Effector memory CD4-positive, alpha-beta T cell (primary cell): Measurements from ENCODE around the gene ARHGAP42.

Experiments
- DNase-seq, 3 donors: peaks; one replicate each; pipeline ENCODE4 v3.0.0-alpha.2; 2020
- H3K27ac ChIP-seq: 2 replicates; pipeline ENCODE4 v1.7.0; 2013; ENCODE audit warnings: mild to moderate bottlenecking, low read length, moderate library complexity; ENCODE audit not compliant: insufficient read depth, poor library complexity, severe bottlenecking
- H3K27me3 ChIP-seq: replicated peaks from 2 replicates; pipeline ENCODE4 v1.7.0; 2013; ENCODE audit warnings: mild to moderate bottlenecking, low read length; ENCODE audit not compliant: insufficient read depth, control insufficient read depth, poor library complexity, severe bottlenecking
- H3K36me3 ChIP-seq: 2 replicates; pipeline ENCODE4 v1.7.0; 2013; ENCODE audit warnings: mild to moderate bottlenecking, low read length, moderate library complexity; ENCODE audit not compliant: control insufficient read depth, insufficient read depth
- H3K4me1 ChIP-seq: 2 replicates; pipeline ENCODE4 v1.7.0; 2013; ENCODE audit warnings: low read length, mild to moderate bottlenecking; ENCODE audit not compliant: control insufficient read depth, insufficient read depth, poor library complexity, severe bottlenecking
- H3K4me3 ChIP-seq: 2 replicates; pipeline ENCODE4 v1.7.0; 2013; ENCODE audit warnings: low read length, low read depth, mild to moderate bottlenecking; ENCODE audit not compliant: insufficient read depth, poor library complexity, severe bottlenecking
- H3K9me3 ChIP-seq: 2 replicates; pipeline ENCODE4 v1.7.0; 2013; ENCODE audit warnings: mild to moderate bottlenecking, low read length, moderate library complexity; ENCODE audit not compliant: control insufficient read depth

ARHGAP42 gene

DNA sequence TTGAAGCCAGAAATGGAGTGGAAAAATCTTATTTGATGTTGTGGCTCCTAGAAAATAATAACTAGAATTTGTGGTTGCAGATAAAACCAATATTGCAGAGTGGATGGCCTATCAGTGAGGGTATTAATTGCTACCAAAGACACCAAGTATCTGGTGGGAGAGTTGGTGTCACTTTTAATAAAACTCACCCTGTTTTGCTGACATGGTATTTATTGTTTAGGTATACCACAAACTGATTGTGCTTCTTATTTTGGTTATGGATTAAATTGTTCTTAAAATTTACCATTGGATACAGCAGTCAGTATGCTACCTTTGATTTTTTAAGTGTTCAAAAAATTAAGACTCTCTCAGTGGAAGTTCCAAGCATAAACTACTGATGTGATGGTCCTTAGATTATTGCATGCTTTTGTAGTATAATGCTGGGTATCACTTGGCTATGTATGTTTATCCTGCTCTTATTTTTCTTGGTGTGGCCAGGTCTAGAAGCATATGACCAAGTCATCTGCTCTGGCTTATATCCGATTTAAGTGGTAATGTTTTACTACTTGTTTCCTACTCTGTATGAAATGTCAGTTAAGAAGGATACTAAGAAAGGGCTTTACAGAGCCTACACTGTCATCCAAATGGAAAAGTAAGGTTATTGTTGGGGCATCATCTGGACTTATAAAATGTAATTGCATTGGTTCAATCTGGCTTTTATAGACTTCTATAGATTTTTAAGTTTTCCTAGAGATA, 101.6 kb downstream of the ARHGAP42 start:
- H3K27ac ChIP-seq = no peak overlapping the region
- no peaks in the 10 kb centered on the region for H3K27me3 ChIP-seq
- H3K4me3 ChIP-seq = no peak overlapping the region
- no peak for DNase-seq
- H3K36me3 ChIP-seq = no peaks in the 10 kb centered on the region
- no peaks in the 10 kb centered on the region for H3K9me3 ChIP-seq
- no peaks in the 10 kb centered on the region for H3K4me1 ChIP-seq

- Histone ChIP-seq H3K4me1 (no peaks in the 10 kb centered on the region), H3K36me3 (no peaks in the 10 kb centered on the region)
- no peak for DNase-seq
Observed at GRCh38 chr11:100789500-100789899, 102.4 kb downstream of the ARHGAP42 start.

GRCh38 chr11:100790073-100790472, 103.0 kb downstream of the ARHGAP42 start:
- Histone ChIP-seq H3K9me3 (no peaks in the 10 kb centered on the region), H3K4me1 (no peaks in the 10 kb centered on the region), H3K4me3 (no peak overlapping the region), H3K27ac (no peak overlapping the region), H3K36me3 (no peaks in the 10 kb centered on the region), H3K27me3 (no peaks in the 10 kb centered on the region)
- DNase-seq = no peak

More at GRCh38 chr11:100789500-100789899, 102.4 kb downstream of the ARHGAP42 start:
- Histone ChIP-seq H3K9me3 (no peaks in the 10 kb centered on the region), H3K27me3 (no peaks in the 10 kb centered on the region), H3K4me3 (no peak overlapping the region), H3K27ac (no peak overlapping the region)

DNA sequence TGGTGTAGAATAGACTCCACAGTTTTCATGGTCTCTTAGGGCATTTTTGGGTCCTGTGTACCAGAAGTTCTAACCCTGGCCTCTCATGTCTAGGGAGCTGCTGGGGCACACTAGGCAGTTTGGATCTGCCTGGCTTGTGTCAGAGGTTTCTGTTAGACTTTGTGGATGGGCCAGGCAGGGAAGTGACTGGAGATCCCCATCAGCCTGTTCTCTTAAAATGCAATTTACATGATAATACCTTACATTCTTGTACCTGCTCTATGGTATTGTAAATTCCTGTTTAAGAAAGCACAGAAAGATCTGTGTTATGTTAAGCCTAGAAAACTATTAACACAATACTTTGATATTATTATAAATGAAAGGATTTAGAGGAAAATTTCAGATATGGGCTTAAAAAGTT, 104.0 kb downstream of the ARHGAP42 start:
- Histone ChIP-seq H3K4me1 (no peaks in the 10 kb centered on the region), H3K27ac (no peak overlapping the region), H3K27me3 (no peaks in the 10 kb centered on the region), H3K9me3 (no peaks in the 10 kb centered on the region), H3K36me3 (no peaks in the 10 kb centered on the region), H3K4me3 (no peak overlapping the region)
- DNase-seq = no peak

- no peak overlapping the region for H3K27ac ChIP-seq
- no peaks in the 10 kb centered on the region for H3K27me3 ChIP-seq
- H3K4me3 ChIP-seq = no peak overlapping the region
- no peaks in the 10 kb centered on the region for H3K9me3 ChIP-seq
- no peak for DNase-seq
- no peaks in the 10 kb centered on the region for H3K4me1 ChIP-seq
- no peaks in the 10 kb centered on the region for H3K36me3 ChIP-seq
Observed at GRCh38 chr11:100791860-100792259, 104.8 kb downstream of the ARHGAP42 start.

DNA sequence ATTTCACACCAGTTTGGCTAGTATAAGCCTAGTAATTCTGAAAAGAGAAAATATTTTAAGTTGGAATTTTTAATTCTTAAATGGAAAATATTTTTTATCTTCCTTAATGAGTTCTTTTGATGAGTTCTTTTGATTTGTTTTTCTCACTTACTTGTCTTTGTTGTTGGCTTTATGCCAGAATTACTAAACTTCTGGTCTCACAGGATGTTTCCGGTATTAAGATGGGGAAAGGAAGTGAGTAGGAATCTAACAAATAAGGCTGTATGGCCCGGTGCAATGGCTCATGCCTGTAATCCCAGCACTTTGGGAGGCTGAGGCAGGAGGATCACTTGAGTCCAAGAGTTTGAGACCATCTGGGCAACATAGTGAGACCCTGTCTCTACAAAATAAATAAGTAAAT, 106.4 kb downstream of the ARHGAP42 start:
- H3K36me3 ChIP-seq = no peaks in the 10 kb centered on the region
- H3K4me3 ChIP-seq = no peak overlapping the region
- H3K4me1 ChIP-seq = no peaks in the 10 kb centered on the region
- no peak overlapping the region for H3K27ac ChIP-seq
- no peaks in the 10 kb centered on the region for H3K9me3 ChIP-seq
- DNase-seq = no peak
- no peaks in the 10 kb centered on the region for H3K27me3 ChIP-seq

GRCh38 chr11:100794446-100794845, 107.4 kb downstream of the ARHGAP42 start:
- no peaks in the 10 kb centered on the region for H3K9me3 ChIP-seq
- H3K36me3 ChIP-seq = no peaks in the 10 kb centered on the region
- DNase-seq = no peak
- no peaks in the 10 kb centered on the region for H3K27me3 ChIP-seq
- H3K4me3 ChIP-seq = no peak overlapping the region
- no peaks in the 10 kb centered on the region for H3K4me1 ChIP-seq
- no peak overlapping the region for H3K27ac ChIP-seq

DNA sequence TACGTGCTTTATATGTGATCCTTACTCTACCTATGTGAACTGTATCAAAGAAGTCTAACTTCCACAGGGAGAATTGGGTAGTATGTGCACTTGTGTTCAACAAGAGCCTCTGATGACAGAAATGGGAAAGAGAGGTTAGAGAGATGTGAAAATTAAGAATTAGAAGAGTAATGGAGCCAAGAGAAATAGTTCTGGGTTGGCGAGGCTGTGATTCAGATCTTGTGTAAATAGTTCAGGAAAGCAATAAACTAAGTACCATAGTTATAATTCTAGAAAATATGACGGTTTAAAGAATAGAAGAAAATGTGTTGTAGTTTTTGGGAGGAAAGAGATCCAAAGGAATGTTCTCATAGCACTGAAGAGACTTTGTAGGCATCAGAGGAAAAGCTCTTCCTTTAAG, 112.4 kb downstream of the ARHGAP42 start:
- Histone ChIP-seq H3K4me3 (no peak overlapping the region), H3K27ac (no peak overlapping the region), H3K36me3 (no peaks in the 10 kb centered on the region), H3K9me3 (no peaks in the 10 kb centered on the region), H3K4me1 (no peaks in the 10 kb centered on the region), H3K27me3 (no peaks in the 10 kb centered on the region)
- no peak for DNase-seq

DNA sequence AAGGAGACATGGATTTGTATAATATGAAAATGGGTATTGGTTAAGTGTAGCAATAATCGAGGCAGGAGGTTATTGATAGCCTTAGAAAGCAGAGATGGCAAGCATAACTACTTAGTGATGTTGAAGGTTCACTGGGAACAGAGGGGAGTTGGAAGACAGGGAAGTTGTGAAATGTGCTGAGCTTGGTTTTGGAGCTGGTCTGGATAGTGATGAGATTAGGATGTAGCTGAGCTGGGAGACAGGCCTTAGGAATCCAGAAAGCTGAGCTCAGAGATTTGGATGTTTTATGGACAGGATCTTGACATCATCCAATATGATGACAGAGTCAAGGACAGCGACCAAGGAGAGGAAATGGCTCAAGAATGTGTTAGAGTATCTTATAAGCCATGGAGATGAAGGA, 113.1 kb downstream of the ARHGAP42 start:
- Histone ChIP-seq H3K27me3 (no peaks in the 10 kb centered on the region), H3K36me3 (no peaks in the 10 kb centered on the region), H3K9me3 (no peaks in the 10 kb centered on the region), H3K4me3 (no peak overlapping the region), H3K4me1 (no peaks in the 10 kb centered on the region), H3K27ac (no peak overlapping the region)
- no peak for DNase-seq

DNA sequence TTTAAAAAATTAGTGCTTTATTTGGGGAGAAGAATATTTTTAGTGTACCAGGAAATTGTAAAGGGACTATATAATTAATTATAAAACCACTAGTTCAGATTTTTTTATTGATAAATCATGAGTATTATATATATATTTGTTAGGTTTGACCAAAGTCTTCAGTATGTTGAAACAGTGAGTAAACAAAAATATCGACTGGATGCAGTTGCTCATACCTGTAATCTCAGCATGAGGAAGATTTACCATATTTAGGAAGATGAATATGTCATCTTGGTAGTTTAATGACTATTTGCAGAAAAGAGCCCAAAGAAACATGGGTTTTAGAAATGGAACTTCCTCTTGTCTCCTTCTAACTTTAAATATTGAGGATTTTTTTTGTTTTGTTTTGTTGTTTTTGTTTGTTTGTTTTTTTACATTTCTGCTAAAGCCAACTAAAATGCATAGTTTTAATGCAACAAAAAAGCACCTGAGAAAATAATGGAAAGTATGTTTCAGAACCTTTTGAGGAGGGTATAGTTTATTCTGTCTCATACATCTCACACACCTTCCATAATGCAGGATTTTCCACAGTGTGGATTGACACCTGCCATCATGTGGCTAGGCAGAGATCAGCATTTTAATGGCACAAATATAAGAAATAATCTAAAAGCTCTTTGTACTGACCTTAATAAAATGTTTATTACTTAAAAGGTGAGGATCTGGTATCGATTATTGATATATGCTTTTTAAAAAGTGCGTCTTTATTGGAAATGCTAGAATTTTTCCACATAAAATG, 114.3 kb downstream of the ARHGAP42 start:
- Histone ChIP-seq H3K4me3 (no peak overlapping the region), H3K27ac (no peak overlapping the region)
- no peak for DNase-seq

More for the DNA sequence above, 114.3 kb downstream of the ARHGAP42 start:
- H3K36me3 ChIP-seq = no peaks in the 10 kb centered on the region
- no peaks in the 10 kb centered on the region for H3K4me1 ChIP-seq
- no peaks in the 10 kb centered on the region for H3K9me3 ChIP-seq
- H3K27me3 ChIP-seq = no peaks in the 10 kb centered on the region
